HG03159 (cell line): ENCODE data around the gene MACROH2A1.

Source experiments
- ATAC-seq: cut with Tn5 transposase; IDR thresholded peaks from one replicate; pipeline ENCODE4 v1.9.1; 2021; ENCODE audit warnings: mild to moderate bottlenecking, moderate library complexity; ENCODE audit not compliant: unreplicated experiment

MACROH2A1 gene

DNA sequence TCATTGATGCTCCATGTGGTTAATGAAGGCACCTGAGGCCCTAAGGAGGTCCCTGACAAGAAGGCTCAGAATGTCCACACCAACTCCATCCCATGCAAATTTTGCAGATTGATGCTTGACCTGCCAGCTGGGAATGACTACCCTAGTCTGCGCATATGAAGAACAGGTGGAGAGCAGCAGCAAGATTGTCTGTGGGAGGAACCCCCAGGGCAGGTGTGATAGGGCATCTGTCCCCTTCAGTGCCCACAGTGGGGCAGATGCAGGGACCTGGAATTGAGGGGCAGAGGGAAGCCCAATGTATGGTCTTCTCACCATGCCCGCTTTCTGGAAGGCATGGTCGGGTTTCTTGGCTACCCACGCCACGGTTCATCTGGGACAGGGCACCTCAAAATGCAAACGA lies 79.6 kb downstream of the MACROH2A1 start:
- ATAC-seq, result no peak

DNA sequence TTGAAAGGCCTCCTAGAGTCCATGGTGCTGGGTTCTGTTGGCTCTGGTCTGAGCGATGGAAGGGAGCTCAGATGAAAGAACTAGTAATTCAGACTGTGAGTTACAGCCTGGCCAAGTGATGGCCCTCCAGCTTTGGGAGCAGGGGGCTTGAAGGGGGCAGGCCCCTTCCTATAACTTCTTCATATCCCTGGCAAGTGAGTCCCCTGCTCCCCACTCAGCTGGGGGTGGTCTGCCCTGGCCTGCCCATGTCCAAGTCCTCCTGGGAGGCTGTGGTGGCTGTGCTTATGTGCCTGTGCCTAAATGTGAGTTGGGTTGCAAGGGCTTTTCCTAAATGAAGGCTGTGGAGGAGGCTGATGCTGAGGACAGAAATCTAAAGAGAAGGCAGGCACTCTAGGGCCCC lies 80.1 kb downstream of the MACROH2A1 start:
- no peak for ATAC-seq

DNA sequence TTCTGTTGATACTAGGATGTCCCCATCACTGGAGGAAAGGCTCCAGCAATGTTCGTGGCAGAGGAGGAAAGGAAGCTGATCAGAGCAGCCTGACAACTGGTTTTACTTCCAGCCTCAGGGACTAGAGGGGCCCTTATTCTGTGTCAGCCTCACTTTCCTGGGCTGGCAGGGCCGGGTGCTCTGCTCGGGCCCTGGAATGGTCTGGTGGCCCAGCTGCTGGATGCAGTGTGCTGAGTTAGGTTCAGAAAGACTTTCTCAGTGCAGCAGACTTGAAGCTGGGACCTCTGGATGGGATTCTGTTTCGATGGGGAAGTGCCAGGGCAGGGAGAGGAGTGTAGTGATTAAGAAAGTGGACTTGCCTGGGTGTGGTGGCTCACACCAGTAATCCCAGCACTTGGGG lies 81.0 kb downstream of the MACROH2A1 start:
- no peak for ATAC-seq

DNA sequence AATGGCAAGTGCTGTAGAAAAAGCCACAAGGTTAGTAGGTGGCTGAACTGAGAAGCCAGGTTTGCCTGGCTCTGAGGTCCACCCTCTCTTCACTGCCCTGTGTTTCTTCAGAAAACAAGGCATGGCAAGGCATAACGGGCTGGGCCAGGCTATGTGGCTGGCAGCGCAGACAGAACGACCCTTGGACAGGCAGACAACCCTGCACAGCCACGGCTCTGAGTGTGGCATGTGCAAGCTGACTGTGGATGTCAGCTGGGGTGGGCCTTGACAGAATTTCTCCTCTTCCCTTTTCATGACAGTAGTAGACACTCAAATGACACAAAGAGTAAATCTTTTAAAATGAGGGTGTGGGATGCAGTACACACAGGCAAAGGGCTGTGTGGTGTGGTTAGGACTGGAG lies 81.7 kb downstream of the MACROH2A1 start:
- no peak for ATAC-seq

DNA sequence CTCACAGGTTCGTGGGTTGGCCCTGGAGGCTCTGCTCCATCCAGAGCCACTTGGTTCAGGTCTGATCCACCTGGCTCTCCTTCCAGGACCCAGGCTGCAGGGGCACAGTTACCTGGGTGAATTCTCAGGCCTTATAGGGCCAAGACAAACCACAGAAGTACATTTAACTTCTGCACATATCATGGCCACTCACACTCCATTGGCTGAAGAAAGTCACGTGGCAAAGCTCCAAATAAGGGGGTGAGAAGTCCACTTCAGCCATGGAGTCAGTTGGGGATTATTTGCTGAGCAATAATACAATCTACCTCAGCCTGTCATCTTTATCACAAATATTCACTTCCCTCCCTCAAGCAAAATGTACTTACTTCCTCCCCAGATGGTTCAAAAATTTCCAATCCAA lies 83.6 kb downstream of the MACROH2A1 start:
- ATAC-seq, result no peak

DNA sequence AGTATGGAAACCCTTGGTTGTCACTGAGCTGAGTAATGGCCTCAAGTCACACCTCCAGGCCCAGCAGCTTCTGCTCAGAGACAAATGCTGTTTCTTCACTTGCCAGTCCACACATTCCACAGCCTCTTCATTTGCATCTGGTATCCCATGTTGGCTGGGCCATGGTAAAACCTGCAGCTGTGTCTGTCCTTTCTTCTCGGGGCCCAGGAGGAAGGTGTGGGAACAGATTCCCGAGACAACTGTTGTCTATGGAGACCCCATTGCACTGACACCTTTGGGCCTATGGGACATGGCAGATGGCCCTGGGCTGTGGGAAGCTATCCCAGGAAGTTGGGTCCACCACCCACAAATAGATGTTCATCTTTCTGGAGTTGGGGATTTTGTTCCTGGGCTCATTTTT lies 85.1 kb downstream of the MACROH2A1 start:
- ATAC-seq, result no peak

DNA sequence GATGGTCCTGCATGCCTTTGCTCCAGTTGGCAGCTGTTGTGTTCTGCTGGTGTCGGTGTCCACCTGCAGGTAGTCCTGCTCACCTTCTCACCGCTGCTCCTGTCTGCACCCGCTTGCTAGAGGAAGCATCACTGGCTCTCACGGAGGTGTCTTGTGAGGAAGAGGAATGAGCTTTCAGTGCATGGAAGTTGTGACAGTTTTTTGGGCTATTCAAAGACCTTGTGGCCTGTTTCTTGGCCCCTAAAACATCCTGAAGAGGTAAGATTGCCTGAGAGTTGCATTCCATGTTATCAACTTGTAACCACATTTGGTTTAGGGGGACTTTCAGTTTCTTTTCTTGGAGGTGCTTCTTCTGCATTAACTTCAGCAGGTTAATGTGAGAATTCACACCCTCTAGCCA lies 85.6 kb downstream of the MACROH2A1 start:
- no peak for ATAC-seq

DNA sequence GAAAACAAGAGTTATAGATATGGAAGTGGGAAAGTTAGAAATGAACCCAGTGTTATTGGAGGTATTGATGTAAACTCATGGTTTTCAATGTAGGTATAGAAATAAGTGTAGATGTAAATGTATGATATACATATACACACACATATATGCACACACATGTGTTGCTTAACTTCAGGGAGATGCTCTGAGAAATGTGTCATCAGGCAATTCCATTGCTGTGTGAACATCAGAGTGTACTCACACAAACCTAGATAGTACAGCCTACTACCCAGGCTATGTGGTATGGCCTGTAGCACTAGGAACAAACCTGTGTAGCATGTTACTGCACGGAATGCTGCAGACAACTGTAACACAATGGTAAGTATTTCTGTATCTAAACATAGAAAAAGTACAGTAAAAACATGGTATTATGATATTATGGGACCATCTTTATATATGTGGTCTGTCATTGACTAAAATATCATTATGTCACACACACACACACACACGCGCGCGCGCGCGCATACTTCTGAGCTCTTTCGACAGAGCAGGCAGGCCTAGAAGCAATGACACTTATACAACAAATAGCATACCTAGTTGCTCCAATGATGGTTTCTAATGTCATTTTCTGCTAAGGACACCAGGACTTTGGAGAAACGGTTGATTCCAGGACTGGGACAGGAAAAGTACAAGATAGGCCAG lies 86.6 kb downstream of the MACROH2A1 start:
- ATAC-seq, result no peak

DNA sequence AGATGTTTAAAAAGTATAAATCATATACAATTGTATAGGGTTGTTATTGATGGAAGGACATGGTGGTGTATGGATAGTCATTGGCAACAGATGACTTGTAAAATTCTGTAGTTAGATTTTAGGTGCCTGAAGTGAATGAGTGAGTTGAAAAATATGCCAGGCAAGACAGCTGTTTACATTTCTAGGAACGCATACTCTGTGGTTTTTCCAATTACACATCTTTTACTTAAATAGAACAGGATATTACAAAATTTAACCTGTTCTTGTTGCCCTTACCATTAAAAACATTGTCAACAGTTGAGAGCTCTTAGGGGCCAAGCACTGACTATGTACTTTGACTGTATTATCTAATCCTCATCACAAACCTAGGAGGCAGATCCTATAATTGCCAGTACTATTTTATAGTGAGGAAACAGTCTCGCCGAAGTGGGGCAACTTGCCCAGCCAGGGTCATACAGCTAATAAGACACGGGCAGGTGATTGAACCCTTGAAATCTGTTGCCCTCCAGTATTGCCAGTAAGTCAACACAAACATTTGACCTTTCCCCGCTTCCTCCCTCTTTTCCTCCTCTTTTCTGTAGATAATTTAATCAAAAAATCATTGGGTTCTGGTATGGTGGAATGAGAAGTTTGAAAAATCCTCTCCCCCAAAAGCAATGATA lies 88.6 kb downstream of the MACROH2A1 start:
- ATAC-seq, result no peak

DNA sequence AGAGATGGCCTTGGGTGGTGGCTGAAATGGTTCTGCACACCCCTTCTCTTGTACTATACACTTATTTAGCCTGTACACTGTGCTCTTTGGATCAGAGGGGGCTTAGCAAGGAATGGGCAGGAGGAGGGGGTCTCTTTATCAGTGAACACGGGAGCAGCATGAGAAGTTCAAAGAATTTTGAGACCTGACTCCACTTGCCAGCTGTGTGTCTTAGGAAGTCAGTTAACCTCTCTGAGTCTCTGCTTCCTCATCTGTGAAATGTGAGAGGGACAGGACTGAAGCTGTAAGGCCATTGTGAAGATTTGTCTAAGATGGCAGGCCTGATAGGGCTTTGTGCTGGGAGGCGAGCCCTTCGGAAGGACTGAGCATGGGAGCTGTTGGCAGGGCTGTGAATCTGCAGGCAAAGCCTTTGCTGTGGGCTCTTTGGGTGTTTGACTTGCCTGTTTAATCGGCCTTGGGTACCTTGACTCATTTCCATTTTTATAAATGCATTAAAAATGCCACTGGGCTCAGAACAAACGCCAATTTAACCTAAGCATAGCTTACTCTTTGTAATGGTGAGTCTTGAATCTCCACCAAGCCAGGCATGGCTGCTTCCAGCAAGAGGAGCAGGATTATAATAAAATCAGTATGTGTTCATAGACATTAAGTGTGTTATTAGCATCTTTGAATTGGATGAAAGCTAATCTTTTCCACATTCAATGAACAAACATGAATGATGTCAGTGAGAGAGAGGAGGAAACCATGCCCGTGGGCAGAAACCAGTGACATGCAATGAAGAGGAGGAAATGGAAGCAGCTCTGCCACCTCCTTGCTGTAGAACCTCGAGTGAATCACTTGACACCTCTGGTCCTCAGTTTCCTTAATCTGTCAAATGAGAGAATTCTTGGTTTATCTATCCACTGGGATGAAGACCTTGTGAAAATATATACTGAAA lies 89.4 kb downstream of the MACROH2A1 start:
- ATAC-seq, result no peak

DNA sequence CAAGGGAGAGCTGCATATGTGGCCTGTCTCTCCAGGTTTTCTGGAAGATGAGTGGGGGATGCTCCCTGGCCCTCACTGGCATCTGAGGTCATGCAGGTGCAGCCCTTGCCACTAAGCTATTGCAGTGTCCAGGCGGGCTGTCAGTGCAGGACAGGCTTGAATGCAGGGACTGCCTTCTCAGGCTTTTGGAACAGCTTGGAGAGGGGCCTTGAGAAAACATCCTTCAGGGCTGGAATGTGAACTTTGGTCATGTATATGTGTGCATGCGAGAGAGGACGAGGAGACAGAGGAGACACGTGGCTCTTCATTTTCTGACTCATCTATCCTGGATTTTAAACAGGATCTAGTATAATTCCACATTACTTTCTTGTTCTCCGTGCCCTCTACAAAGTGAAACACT lies 90.3 kb downstream of the MACROH2A1 start:
- ATAC-seq, result no peak

DNA sequence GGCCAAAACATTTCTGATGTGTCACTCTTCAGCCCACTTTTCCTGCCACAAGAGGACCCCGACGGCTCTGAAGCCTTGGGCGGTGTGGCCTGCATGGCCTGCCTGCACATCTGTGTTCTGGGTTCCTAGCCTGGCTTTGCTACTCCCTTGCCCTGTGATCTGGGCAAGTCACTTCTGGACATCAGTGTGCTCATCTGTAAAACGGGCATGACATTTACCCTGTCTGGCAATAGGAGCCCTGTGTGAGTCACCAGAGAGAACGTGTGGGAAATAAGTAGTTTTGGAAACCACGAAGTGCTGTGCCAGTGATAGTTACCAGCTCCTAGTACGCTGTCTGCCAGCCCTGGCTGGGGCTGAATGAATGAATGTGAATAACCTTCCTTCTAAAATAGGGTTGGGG lies 90.8 kb downstream of the MACROH2A1 start:
- no peak for ATAC-seq

DNA sequence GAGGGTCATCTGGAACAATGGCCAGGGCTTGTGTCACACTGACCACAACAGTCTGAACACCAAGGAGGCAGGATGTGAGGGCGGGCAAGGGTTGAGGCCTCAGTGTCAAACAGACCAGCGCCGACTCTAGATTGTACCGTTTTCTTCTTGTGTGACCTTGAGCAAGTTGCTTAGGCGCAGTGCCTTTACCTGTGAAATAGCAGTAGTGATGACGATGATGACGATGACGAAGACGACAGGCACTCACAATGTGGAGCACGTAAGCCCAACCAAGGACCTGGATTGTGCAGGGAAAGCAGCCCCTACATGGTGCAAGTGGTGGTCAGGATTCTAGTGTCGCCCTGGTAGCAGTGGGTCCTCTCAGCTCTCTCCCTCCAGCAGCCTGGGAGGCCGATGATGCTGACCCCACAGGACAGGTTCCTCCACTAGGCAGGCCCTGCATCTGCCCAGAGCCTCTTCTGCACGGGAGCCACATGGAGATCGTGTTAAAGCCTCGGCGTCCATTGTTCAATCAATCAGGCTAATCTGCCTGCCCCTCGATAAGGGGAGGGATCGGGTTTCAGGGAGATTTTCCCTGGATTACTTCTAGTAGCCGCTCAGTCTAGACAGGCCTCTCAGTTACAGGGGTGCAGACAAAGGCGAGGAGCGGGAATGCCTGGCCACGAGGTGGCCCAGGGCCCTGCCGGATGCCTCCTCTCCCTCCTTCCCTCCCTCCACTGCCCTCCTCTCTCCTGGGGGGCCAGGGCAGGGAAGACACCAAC lies 91.7 kb downstream of the MACROH2A1 start:
- ATAC-seq, result no peak

DNA sequence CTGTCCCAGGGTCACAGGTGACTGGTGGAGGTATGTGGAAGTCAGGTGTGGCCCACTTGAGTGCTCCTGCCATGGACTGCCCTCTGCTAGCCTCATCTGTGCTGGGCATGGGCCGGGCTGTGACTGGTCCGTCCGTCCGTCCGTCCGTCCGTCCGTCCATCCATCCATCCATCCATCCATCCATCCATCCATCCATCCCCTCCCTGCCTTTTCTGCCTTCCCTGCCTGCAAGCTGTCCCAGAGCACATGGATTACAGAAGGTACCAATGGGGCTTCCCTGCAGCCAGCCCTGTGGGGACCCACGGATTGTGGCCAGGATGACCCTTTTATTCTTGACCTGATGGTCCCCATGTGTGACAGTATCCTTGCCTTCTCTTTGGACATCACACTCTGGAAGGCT lies 92.5 kb downstream of the MACROH2A1 start:
- no peak for ATAC-seq

DNA sequence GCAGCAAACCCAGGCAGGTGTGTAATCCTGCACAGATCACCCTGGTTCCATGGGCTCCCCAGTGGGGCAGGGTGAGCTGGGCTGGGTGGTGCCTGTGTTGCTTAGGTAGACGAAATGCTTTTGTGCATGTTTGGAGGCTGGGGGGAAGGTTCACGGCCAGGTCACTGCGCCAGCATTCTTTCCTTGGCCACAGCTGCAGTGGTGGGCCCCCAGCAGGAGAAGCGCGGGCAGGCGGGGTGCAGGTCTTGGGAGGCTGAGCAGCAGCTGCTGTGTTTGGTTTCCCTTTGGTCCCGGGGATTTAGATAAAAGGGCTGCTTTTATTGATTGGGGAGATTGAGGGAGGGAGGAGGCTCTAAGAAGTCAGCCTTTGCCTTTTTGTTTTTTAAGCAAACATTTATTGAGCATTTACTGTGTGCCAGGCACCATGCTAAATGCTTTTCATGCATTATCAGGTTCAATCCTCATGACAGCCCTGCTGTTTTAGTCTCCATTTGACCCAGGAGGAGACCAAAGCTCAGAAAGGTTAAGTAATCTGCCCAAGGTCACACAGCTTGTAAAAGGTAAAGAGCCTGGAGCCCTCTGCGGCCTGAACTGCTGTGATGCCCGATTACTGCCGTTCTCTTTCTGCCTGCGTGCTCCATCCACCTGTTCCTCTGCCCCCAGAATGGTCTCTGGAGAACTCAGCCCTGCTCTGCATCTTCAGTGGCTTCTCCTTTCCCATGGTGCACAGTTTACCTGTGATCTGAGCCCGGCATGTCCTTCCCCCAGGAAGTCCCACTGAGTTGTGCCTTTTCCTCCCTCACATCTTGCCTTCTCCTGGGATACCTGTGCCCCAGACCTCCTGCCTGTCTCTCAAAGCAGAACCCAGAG lies 94.4 kb downstream of the MACROH2A1 start:
- no peak for ATAC-seq

DNA sequence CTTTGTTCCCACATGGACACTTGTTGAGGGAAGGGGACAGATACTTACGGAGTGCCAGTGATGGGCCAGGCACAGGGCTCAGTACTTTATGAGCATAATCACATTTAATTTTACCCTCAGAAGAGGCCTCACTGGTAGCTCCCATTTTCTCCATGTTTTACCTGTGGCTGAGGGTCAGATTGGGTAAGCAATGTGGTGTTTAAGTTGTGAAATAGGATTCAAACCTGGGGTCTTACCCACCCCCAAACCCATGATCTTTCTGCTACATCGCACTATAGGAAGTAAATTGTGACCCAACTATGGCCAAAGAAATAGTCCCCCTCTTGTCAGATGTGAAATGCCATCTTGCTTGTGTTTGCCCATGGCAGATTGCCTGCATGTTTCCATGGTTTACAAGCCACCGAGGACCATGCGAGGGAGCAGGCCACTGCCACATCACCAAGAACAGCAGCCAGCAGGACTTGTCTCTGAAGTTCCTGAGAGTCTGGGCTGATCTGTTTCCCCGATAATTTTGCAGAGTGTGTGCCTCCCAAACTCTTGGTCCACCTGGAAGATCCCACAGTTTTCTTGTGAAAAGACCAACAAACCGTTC lies 95.4 kb downstream of the MACROH2A1 start:
- no peak for ATAC-seq

DNA sequence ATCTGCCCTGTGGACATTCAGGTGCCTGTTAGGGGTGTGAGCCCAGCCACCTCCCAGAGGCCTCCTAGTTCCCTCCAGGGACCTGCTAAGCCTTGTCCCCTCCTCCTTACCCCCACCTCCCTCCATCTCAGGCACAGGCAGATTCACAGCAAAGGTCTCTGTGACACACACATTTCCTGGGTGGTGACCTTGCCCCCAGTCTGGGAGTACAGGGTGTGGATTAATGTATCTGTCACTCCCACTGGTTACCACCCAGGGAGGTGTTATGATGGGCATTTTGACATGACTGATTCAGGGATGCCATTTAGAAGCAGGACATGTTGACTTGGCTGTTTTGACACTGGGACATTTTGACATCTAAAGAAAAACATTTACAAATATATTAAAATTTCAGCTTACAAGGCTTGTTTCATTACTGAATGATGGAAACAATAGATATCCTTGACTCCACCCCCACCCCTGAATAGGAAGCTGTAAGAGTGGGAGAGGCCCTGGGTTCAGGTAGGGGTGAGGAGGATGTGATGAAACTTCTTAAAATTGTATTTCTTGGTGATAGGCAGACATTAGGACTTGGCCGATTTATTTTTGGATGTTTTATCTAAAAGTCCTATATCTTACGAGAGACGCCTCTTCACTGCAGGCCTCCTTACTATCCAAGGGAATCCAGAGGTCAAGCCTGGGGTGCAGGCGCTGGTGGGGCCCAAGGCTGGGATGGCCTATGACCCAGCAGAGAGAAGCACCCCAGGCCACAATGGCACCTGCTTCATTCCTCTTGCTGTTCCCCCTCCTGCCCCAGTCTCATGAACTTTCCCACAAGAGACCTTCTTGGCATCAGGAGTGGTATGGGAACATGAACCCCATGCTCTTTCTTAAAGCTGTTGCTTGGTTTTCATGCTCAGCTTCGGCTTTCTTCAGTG lies 101.9 kb downstream of the MACROH2A1 start:
- ATAC-seq, result no peak

DNA sequence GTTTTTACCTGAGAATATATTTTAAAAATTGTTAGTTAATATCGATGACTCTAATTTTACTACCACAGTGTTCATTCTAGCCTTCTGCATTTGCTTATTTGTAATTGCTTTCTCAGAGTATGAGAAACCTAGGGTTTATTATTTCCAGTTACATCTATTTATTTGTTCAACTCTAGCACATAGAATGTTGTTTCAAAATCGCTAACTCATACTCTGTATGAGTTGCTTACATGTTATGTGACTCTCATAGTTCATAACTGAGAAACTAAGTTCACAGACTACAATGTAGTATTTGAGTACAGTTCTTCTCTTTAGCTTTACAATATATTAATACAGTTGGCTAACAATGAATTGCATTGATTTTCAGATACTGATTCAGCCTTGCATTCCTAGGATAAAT lies 103.2 kb downstream of the MACROH2A1 start:
- no peak for ATAC-seq

DNA sequence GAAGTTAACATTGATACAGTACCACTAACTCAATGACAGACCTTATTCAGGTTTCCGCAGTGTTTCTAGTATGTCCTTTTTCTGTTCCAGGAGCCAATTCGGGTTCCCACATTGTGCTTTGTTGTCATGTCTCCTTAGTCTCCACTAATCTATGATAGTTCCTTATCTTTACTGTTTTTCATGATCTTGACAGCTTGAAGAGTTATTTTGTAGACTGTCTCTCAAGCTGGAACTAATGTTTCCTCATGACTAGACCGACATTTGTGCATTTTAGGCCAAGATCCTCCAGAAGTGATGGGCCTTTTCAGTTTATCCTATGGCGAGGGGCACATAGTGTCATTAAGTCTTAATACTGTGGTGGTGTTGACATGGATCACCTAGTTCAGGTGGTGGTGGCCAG lies 104.2 kb downstream of the MACROH2A1 start:
- ATAC-seq, result no peak
